ENCODE data around the gene ATP5F1D. TPM values are rescaled to one million over a fixed set of nuclear protein-coding genes. Genes with fewer than 3 reads are reported as not detected.

The ATP5F1D gene
- total RNA-seq, 1 experiment from 2014 or later = 179 TPM

DNA sequence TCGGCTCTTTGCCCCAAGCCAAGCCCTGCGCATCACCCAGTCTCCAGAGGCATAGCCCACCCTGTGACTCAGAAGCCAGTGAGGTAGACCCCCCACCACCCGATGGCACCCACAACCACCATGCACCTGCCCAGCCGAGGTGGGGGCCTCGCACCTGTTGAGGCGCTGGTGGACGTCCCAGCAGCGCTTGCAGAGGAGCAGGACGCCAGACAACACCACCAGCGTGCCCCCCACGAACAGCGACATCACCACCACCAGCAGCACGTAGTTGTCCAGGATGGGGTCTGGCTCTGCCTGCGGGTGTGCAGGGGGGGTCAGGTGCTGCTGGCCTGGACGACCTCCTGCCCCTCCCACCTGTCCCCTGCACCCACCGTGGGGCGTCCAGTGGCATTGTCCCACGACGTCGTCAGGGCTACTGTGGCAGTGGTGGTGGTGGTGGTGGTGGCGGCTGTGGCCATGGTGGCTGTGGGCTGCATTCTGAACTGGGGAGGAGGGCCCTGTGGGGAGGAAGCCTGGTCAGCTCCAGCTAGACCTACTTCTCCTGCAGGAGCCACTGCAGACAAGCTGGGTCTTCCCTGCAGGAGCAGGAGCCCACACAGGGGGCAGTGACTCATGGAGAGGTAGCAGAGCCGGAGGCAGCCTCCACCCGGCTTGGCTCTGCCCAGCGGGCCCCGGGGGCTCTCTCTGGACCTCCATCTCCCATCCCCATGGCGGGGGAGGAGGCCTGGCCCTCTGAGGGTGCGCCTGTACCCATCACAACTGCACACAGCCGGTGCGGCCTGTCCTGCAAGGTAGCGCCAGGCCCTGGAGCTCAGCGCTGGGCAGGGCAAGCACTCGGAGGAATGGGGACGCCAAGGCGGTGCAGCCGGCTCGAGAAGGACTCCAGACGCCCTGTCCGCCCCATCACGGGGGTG is 5.7 kb upstream of the ATP5F1D start:
- no peak overlapping the region for H3K4ac ChIP-seq (ENCODE audit: low read depth, low read length)
- no peak overlapping the region for H4K91ac ChIP-seq (ENCODE audit: insufficient read length, low read depth, low read length)
- TF ChIP-seq, protein P1, sequence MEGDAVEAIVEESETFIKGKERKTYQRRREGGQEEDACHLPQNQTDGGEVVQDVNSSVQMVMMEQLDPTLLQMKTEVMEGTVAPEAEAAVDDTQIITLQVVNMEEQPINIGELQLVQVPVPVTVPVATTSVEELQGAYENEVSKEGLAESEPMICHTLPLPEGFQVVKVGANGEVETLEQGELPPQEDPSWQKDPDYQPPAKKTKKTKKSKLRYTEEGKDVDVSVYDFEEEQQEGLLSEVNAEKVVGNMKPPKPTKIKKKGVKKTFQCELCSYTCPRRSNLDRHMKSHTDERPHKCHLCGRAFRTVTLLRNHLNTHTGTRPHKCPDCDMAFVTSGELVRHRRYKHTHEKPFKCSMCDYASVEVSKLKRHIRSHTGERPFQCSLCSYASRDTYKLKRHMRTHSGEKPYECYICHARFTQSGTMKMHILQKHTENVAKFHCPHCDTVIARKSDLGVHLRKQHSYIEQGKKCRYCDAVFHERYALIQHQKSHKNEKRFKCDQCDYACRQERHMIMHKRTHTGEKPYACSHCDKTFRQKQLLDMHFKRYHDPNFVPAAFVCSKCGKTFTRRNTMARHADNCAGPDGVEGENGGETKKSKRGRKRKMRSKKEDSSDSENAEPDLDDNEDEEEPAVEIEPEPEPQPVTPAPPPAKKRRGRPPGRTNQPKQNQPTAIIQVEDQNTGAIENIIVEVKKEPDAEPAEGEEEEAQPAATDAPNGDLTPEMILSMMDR (conservative IDR thresholded peaks at IDR 0.05) = no peak
- H3K27ac ChIP-seq (ENCODE audit: insufficient read length, low read depth, low read length) = no peak overlapping the region
- H3K27me3 ChIP-seq (ENCODE audit: insufficient read depth, low read length) = no peaks in the 10 kb centered on the region
- no peak overlapping the region for H2BK5ac ChIP-seq (ENCODE audit: insufficient read length, low read length)
- H3K9ac ChIP-seq (ENCODE audit: extremely low read depth, insufficient read length, low read length) = no peak overlapping the region
- H3T11ph ChIP-seq (ENCODE audit: low read length) = no peak overlapping the region
- H4K8ac ChIP-seq (replicated peaks; ENCODE audit: insufficient read length, low read depth, low read length) = no peak overlapping the region
- no CpG with 5 or more reads among the region's 39 CpGs for WGBS (ENCODE audit: extremely low coverage, insufficient read length, low lambda C conversion rate)
- no peak overlapping the region for H3K56ac ChIP-seq (ENCODE audit: insufficient read length, low read depth, low read length)
- no peak overlapping the region for H2AK5ac ChIP-seq (ENCODE audit: insufficient read length, low read length)
- no peak overlapping the region for H2BK15ac ChIP-seq (ENCODE audit: low read depth, low read length)
- H4K5ac ChIP-seq (ENCODE audit: insufficient read length, low read depth, low read length) = no peak overlapping the region
- no peaks in the 10 kb centered on the region for H3K79me2 ChIP-seq (ENCODE audit: insufficient read depth, low read length)
- no peak overlapping the region for H2BK12ac ChIP-seq (ENCODE audit: insufficient read length, low read depth, low read length)
- H3K4me1 ChIP-seq (ENCODE audit: insufficient read depth, low read length) = no peaks in the 10 kb centered on the region
- H3K4me2 ChIP-seq (ENCODE audit: insufficient read depth, insufficient read length, low read length) = peak overlapping the region; percentile 6
- no peak overlapping the region for H3K14ac ChIP-seq (ENCODE audit: insufficient read depth, low read length)
- H3K79me1 ChIP-seq (ENCODE audit: insufficient read depth, low read depth, low read length, poor library complexity, severe bottlenecking) = no peaks in the 10 kb centered on the region
- Mint-ChIP-seq H3K4me1 (peaks cover 10 to 14% of the 10 kb centered on the region in 2 experiments), H3K36me3 (ENCODE audit: insufficient read depth in 1 of 3, low read depth in 3 of 3) (peaks cover 0 to 30% (median 19%) of the 10 kb centered on the region in 3 experiments; a peak in 5 of 7 replicates), H3K4me3 (peak overlapping the region; percentile 55 to 69; a peak in 4 of 5 replicates), H3K9me3 (no peaks in the 10 kb centered on the region; a peak in 1 of 5 replicates), H3K27me3 (ENCODE audit: low read depth) (peaks cover 1% of the 10 kb centered on the region), H3K27ac (no peak overlapping the region)
- H2BK20ac ChIP-seq (ENCODE audit: low read depth, low read length, poor library complexity, severe bottlenecking) = no peak overlapping the region
- H3K23me2 ChIP-seq (ENCODE audit: insufficient read length, low read depth, low read length, poor library complexity, severe bottlenecking) = peaks cover 11% of the 10 kb centered on the region
- no peak overlapping the region for H2BK120ac ChIP-seq (ENCODE audit: low read depth, low read length, poor library complexity, severe bottlenecking)
- H2AFZ ChIP-seq (ENCODE audit: low read length) = no peak overlapping the region
- H3K23ac ChIP-seq (ENCODE audit: insufficient read length, low read depth, low read length) = no peak overlapping the region
- H4K20me1 ChIP-seq (ENCODE audit: control insufficient read depth, insufficient read depth, insufficient read length) = no peaks in the 10 kb centered on the region
- no peaks in the 10 kb centered on the region for H3K9me3 ChIP-seq (ENCODE audit: control insufficient read depth, low read depth, low read length)
- H3K18ac ChIP-seq (ENCODE audit: insufficient read length, low read depth, low read length) = no peak overlapping the region
- no peak for DNase-seq

Measured in H9 (cell line).